GM12873 (cell line): ENCODE measurements around the gene SLC24A2.

Source experiments
- TF ChIP-seq, protein P1 (sequence below): IDR thresholded peaks from 2 replicates; pipeline ENCODE4 v1.5.1; 2012; ENCODE audit warnings: low read depth, mild to moderate bottlenecking, moderate library complexity, low read length, control low read depth; ENCODE audit not compliant: insufficient read depth; ENCODE audit errors: missing control alignments

SLC24A2 gene

DNA sequence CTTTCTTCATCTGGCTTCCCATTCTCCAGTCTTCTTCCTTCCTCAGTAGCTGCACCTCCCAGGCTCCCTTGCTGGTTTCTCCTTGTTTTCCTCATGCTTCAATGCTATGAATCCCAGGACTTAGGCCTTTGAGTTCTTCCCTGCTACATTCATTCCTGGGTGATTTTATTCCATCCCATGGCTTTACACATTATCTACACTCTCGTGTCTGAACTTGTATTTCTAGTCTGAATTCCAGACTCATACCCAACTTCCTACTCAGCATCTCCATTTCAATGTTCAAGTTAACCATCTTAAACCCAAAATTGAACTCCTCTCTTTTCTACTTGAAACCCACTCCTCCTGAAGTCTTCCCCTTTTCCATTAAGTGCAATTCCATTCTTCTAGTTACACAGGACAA, 20.0 kb downstream of the SLC24A2 start:
- TF ChIP-seq, protein P1, sequence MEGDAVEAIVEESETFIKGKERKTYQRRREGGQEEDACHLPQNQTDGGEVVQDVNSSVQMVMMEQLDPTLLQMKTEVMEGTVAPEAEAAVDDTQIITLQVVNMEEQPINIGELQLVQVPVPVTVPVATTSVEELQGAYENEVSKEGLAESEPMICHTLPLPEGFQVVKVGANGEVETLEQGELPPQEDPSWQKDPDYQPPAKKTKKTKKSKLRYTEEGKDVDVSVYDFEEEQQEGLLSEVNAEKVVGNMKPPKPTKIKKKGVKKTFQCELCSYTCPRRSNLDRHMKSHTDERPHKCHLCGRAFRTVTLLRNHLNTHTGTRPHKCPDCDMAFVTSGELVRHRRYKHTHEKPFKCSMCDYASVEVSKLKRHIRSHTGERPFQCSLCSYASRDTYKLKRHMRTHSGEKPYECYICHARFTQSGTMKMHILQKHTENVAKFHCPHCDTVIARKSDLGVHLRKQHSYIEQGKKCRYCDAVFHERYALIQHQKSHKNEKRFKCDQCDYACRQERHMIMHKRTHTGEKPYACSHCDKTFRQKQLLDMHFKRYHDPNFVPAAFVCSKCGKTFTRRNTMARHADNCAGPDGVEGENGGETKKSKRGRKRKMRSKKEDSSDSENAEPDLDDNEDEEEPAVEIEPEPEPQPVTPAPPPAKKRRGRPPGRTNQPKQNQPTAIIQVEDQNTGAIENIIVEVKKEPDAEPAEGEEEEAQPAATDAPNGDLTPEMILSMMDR, result no peak

DNA sequence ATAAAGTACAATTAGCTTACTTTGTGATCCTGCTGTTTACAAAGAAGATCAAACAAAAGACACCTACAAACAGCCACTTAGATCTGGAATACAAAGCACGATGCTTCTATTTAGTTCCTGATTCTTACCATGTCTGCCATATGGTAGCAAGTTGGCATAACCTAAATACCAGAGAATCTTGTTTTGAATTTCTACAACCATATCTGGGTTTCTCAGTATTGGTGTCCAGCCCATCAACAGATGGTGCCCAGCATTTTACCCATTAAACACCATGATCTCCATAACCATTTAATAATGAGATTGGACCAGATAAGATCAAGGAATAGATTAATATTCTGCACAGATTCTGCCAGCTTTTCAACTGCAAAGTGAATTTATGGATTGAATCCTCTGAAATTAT, 29.8 kb downstream of the SLC24A2 start:
- TF ChIP-seq, protein P1, result no peak

DNA sequence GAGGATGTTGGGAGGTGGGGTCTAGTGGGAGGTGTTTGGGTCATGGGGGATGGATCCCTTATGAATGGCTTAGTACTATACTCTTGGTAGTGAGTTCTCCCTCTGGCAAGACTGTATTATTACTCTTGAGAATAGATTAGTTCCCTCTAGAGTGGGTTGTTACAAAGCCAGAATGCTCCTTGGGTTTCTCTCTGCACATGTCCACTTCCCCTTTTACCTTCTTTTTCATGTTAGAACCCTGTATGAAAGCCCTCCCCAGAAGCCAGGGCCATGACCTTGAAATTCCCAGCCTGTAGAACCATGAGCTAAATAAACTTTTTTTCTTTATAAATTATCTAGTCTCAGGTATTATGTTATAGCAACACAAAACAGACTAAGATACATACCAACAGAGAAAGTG, 31.1 kb downstream of the SLC24A2 start:
- TF ChIP-seq, protein P1, result no peak

DNA sequence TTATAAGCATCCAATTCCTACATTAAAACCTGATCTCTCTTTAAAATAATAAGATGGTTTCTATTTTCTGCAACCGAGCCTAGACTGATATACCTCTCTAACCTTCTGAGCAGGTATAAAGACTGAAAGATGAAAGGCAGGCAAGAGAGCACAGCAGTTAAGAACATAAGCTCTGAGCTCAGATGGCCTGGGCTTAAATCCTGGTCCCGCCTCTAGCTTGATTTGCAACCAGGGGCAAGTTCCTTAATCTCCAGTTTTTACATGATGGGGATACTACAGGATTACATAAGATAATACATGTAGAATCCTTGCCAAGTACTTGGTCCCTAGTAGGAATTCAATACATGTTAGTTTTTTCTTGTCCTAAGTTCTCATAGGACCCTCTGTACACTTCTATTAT, 33.9 kb downstream of the SLC24A2 start:
- TF ChIP-seq, protein P1, result no peak

DNA sequence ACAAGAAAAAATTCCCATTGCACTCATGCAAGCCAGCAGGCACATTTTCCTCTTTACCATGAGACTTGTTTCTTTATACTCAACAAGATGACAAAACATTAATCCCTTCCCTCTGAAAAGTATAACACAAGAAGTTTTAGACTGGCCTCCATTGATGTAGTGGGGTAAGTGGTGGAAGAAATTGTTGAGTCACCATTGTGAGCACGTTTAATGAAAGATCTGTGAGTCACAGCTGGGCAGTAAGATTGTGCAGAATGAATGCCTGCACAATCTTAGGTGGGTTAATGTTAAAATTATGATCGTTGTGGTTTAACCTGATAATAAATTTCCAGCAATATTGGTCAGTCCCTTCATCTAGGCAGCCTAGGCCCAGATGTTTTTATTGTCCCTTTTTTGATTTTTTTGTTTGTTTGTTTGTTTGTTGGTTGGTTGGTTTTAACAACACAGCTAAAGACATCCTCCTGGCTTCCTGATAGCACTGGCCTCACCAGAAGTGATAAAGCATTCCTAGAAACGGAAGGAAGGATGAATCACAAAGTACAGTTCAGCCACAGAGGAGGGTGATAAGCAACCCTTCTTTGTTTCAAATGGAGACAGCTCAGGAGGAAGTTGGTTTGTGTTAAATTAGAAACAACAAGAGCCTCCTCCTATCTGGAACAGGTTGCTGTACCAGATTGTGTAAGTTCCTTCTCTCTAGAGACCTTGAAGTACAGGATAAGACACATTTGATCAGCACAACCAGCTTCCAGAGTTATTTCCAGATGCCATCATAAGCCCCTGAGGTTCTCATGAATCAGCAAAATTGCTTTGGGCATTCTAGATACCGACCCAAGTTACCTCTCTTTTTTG, 40.3 kb downstream of the SLC24A2 start:
- TF ChIP-seq, protein P1, result no peak

DNA sequence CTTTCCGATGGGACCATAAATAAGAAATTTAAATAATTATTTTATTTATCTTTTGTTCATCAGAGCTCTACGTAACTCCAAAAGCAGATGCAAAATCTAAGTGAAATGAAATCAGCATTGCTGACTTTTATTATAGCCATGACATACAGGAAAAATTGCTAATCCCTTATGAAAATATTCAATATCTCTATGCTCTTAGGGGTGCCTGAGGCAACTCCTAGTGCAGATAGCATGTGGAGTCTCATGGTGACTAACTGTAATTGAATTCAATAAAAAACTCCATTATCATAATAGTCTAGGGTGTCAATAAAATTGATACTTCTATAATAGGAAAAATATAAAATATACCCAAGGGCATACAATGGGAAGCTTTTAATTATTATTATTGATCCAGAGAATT, 42.6 kb downstream of the SLC24A2 start:
- TF ChIP-seq, protein P1, result no peak

DNA sequence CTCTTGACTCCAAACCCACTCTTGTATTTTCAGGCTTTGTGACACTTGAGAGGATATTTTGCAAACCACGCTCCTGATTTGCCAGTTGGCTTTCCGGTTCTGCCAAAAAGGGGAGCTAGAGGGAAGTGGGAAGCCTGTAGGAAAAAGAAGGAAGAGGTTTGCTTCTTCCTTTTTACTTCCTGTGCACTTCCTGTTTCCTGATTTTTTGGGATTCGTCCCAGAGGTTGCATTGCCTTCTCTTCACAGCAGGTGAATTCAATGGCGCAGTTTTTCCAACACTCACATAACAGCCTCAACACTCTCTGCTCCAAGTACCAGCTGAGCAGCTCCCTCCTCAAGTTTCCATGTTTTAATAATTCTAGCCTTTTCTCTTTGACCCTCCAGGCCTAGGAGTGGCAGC, 47.7 kb downstream of the SLC24A2 start:
- TF ChIP-seq, protein P1, result no peak
